Activated CD4-positive, alpha-beta T cell treated with anti-CD3 and anti-CD28 coated beads, Interleukin-2, amount 50 U/mL, for 48 hours (primary cell): ENCODE results near the gene MAN1B1.

Experiments
- DNase-seq, 2 experiments: peaks; one replicate each; pipeline ENCODE4 v3.0.0-alpha.2; 2020

MAN1B1 gene

GRCh38 chr9:137088121-137088520 is 1.3 kb downstream of the MAN1B1 start:
- no peak for DNase-seq

- no peak for DNase-seq
Measured at GRCh38 chr9:137089232-137089947, 2.6 kb downstream of the MAN1B1 start.

DNA sequence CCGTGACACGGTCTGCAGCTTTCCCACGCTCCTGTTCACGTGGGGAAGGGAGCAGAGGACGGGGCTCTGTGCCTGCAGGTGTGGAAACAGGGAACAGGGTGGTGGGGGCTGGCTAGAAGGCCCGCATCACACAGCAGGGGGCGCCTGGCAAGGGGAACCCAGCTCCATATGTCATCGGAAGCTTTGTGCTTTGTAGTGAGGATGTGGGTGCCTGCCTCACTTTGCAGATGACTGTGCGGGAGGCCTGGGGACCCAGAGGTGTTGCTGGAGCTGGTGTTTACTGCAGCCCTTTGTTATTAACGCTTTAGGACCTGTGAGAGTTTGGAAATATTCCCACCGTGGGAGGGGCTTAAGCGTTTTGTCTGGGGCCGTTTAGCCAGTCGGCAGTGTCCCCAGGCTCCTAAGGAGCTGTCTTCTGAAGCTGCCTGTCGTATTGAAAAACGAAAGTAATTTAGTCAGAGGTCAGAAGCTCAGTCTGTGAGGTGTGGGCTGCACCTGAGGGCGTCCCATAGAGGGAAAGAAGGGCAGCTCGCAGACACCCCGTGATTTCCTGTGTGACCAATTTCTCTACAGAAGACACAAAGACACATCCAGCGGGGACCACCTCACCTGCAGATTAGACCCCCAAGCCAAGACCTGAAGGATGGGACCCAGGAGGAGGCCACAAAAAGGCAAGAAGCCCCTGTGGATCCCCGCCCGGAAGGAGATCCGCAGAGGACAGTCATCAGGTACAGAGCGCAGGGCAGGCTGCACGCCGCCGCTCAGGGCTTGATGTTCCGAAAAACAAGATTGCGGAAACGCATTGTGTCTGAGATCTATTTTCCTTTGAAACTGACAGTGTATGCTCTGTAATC is 9.1 kb downstream of the MAN1B1 start:
- DNase-seq, result peak; percentile 86 to 89

GRCh38 chr9:137096785-137097546 is 10.2 kb downstream of the MAN1B1 start:
- no peak for DNase-seq

DNA sequence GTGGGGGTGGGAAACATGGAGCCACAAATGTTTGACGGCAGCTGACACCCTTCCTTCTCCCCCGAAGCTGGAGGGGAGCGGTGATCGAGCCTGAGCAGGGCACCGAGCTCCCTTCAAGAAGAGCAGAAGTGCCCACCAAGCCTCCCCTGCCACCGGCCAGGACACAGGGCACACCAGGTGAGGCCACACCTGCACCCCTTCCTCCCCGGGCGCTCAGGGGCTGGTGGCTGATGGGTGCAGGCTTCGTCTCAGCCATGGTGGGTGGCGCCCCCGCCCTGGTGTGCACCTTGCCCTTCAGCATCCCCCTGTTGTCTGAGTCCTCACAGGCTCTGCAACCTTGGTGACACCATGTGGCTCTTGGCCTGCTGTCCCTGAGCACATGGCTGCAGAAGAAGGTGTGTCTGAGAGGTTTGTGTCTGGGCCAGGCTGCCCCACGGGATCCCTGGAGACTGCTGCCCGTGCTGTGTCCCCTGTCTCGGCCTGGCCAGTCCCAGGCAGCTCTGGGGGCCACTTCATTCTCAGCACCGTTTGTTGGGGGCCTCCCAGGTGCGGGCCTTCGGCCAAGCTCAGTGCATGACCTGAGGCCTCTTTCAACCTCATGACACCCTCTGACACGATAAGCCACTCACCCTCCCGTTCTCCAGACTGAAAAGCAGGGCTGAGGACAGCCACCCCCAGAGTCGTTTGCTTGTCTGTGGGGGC is 11.1 kb downstream of the MAN1B1 start:
- DNase-seq, result no peak

GRCh38 chr9:137099231-137099630 is 12.4 kb downstream of the MAN1B1 start:
- DNase-seq, result no peak

GRCh38 chr9:137103206-137103999 is 16.6 kb downstream of the MAN1B1 start:
- no peak for DNase-seq

- DNase-seq, result no peak
Measured at GRCh38 chr9:137105814-137106661, 19.3 kb downstream of the MAN1B1 start.

DNA sequence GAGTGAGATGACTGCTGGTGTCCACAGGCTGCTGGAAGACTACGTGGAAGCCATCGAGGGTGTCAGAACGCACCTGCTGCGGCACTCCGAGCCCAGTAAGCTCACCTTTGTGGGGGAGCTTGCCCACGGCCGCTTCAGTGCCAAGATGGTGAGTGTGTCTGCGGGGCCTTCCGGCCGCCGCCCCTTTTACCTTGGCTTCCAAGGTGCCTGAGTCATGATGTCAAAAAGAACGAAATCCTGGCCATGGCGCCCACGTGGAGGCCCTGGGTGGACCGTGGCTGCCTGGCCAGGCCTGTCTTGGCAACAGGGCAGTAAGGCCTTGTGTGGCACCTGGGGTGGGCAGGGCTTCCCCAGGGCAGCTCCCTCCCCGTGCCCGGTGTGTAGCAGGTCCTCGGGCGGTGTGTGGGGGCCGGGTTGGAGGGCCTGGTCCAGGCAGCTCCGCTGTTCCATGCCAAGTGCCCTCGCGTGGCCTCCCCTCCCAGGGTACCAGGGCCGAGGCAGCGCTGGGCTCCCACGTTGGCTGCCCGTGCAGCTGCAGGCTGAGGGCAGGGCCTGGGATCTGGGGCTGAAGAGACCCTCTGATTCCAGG is 20.0 kb downstream of the MAN1B1 start:
- DNase-seq, result no peak

DNA sequence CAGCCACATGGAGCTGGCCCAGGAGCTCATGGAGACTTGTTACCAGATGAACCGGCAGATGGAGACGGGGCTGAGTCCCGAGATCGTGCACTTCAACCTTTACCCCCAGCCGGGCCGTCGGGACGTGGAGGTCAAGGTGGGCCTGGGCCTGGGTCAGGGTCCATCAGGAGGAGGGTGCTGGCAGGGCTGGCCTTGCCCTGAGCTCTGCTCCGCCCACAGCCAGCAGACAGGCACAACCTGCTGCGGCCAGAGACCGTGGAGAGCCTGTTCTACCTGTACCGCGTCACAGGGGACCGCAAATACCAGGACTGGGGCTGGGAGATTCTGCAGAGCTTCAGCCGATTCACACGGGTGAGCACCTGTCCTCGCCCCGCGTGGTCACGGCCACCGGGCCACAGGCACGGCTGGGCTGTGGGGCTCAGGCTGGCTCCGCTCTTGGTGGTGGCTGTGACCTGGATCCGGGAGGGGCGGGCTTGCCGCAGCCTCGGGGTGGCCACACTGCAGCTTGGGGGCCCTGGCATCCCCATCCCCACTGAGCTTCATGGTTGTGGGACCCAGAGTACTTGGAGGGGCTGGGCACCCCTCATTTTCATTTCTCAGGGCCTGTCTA is 20.6 kb downstream of the MAN1B1 start:
- no peak for DNase-seq

GRCh38 chr9:137107982-137108381 is 21.2 kb downstream of the MAN1B1 start:
- no peak for DNase-seq

- no peak for DNase-seq
Measured at GRCh38 chr9:137108608-137109249, 21.9 kb downstream of the MAN1B1 start.

- DNase-seq, result no peak
Measured at GRCh38 chr9:137109250-137110146, 22.7 kb downstream of the MAN1B1 start.

- no peak for DNase-seq
Measured at GRCh38 chr9:137110147-137110910, 23.5 kb downstream of the MAN1B1 start.

DNA sequence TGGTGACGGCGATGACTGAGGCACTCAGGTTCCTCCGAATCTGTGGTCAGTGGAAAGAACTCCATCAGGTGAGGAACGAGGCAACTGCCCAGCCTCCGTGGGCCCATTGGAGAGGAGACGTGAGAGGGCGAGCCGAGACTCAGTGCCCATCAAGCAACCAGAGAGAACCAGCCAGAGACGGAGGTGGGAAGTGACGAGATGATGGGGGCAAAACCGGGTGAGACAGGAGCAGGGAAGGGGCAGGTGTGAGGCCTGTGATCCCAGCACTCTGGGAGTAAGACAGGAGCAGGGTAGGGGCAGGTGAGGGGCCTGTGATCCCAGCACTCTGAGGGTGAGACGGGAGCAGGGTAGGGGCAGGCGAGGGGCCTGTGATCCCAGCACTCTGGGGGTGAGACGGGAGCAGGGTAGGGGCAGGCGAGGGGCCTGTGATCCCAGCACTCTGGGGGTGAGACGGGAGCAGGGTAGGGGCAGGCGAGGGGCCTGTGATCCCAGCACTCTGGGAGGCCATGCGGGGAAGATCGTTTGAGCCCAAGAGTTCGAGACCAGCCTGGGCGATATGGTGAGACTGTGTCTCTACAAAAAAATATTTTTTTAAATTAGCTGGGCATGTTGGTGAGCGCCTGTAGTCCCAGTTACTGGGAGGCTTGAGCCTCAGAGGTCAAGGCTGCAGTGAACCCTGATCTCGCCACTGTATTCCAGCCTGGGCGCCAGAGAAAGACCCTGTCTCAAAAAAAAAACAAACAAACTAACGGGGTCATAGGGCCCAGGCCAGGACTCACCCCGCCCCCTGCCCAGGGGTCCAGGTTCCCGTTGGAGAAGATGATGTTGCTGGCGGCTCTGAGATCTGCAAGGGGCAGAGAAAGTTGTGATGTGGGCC is 24.4 kb downstream of the MAN1B1 start:
- DNase-seq, result no peak

DNA sequence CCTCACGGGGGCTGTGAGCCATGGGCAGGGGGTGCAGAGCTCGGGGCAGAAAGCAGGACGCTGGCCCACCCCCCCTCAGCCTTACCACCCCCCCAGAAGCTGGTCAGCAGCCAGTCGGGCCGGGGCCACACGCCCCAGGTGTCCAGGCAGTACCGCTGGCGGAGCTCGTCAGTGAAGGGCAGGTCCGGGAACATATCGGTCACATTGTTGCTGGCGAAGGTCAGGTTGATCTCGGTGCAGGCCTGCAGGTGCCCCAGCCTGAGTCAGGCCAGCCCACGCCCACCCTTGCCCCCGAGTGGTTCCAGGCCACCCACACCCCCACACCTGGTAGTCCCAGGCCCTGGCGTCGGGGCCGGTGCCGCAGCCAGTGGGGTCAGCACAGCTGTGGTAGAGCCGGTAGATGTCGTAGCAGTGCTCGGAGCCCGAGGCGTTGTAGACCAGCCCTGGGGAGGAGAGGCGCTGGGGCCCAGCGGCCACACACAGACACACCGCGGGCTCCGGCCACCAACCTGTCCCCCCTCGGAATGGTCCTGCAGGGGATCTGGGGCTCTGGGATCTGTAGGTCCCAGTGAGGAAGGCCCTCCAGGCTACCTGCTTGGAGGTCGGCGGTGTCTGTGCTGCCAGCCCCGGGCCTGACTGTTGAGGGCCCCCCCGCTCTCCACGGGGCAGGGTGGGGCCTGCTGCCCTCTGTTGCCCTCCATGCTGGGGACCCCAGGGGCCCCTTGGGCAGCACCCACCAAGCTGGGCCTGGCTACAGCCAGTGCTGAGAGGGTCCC is 25.2 kb downstream of the MAN1B1 start:
- no peak for DNase-seq
